HFFc6 (cell line): ENCODE measurements around the gene EVC2. TPM values are rescaled to one million over a fixed set of nuclear protein-coding genes. Genes with fewer than 3 reads are reported as not detected.

ENCODE experiments used
- DNase-seq: peaks from one replicate; pipeline ENCODE4 v3.0.0-alpha.2; 2018
- H3K27ac Mint-ChIP-seq: 2 replicates; pipeline ENCODE4 v1.8.0; 2020; ENCODE audit warnings: mild to moderate bottlenecking, mixed read lengths
- H3K27me3 Mint-ChIP-seq: 2 replicates; pipeline ENCODE4 v1.8.0; 2021; ENCODE audit warnings: mild to moderate bottlenecking, moderate library complexity, mixed read lengths; ENCODE audit not compliant: insufficient read depth
- H3K36me3 Mint-ChIP-seq: 2 replicates; pipeline ENCODE4 v1.8.0; 2021; ENCODE audit warnings: low read depth, mixed read lengths
- H3K4me1 Mint-ChIP-seq: 2 replicates; pipeline ENCODE4 v1.8.0; 2020; ENCODE audit warnings: low read depth, mixed read lengths
- H3K4me3 Mint-ChIP-seq: 2 replicates; pipeline ENCODE4 v1.8.0; 2020; ENCODE audit warnings: mild to moderate bottlenecking, moderate library complexity, mixed read lengths
- H3K9me3 Mint-ChIP-seq: 2 replicates; pipeline ENCODE4 v1.8.0; 2020; ENCODE audit warnings: mild to moderate bottlenecking, mixed read lengths
- long read RNA-seq: library from polyadenylated mRNA; unstranded; transcript quantifications from one replicate; pipeline ENCODE4 v2.0.0, GENCODE V29; 2019
- total RNA-seq, 6 experiments: library from RNA; stranded (reverse); fragmentation: NEBNext Ultra II Directional; extraction: Animal tissue kit (Norgen Biotek cat#: 25700); gene quantifications; 2 replicates in 1 of 6; 3 replicates in 5 of 6; pipeline ENCODE4 v1.2.3, GENCODE V29; 2021
- TF ChIP-seq, protein P1 (sequence below): fragments of 200-600 bp; sonication (generic); IDR thresholded peaks from 2 replicates; pipeline ENCODE4 v1.5.0; 2021; ENCODE audit warnings: antibody characterized with exemption, mild to moderate bottlenecking

EVC2 gene, protein sequence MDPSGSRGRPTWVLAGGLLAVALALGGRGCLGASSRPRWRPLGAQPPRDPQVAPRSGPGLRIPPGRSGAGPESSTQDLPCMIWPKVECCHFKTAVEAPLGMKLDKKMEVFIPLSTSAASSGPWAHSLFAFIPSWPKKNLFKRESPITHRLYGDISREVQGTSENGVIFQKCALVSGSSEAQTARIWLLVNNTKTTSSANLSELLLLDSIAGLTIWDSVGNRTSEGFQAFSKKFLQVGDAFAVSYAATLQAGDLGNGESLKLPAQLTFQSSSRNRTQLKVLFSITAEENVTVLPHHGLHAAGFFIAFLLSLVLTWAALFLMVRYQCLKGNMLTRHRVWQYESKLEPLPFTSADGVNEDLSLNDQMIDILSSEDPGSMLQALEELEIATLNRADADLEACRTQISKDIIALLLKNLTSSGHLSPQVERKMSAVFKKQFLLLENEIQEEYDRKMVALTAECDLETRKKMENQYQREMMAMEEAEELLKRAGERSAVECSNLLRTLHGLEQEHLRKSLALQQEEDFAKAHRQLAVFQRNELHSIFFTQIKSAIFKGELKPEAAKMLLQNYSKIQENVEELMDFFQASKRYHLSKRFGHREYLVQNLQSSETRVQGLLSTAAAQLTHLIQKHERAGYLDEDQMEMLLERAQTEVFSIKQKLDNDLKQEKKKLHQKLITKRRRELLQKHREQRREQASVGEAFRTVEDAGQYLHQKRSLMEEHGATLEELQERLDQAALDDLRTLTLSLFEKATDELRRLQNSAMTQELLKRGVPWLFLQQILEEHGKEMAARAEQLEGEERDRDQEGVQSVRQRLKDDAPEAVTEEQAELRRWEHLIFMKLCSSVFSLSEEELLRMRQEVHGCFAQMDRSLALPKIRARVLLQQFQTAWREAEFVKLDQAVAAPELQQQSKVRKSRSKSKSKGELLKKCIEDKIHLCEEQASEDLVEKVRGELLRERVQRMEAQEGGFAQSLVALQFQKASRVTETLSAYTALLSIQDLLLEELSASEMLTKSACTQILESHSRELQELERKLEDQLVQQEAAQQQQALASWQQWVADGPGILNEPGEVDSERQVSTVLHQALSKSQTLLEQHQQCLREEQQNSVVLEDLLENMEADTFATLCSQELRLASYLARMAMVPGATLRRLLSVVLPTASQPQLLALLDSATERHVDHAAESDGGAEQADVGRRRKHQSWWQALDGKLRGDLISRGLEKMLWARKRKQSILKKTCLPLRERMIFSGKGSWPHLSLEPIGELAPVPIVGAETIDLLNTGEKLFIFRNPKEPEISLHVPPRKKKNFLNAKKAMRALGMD
- total RNA-seq: 1 to 10 TPM; 3.0 to 4.1 (median 3.8) TPM
- long read RNA-seq: 0 reads

DNA sequence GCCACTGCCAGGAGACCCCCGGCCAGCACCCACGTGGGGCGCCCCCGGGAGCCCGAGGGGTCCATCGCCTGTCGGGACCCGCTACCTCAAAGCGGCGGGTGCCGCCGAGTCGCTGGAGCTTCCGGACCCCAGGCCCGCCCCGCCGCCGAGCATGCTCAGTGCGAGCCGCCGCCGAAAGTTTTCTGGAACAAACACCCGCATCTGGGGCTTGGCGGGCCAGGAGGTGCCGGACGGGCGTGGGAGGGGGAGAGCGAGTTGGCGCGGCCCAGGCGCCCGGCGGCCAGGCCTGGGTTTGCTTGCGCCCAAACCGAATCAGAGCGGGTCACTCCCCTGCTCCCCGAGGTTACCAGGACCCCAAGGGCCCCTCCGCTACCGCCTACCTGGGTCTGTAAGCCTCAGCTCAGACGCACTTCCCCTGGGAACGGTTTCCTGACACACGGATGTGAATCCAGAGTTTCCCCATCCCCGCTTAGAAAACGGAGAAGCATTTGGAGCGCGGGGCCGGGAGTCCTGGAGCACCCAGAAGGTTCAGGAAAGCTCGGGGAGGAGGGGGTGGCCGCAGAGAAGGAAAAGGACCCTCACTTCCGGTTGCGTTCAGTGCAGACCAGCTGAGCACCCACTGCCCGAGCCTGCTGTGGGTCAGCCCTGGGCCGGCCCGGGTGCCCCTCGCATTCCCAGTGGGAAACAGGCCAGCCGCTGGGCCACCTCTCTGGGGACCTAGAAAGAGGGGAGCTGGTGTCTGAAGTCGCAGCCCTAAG lies at the start of gene EVC2:
Gene EVC2 (minus strand): TSS at position 111 of the 758 bp plus-strand sequence. CDS start 46 bp downstream, at position 65.
- DNase-seq: no peak
- peaks cover 51% of the 10 kb centered on the region for H3K4me1 Mint-ChIP-seq
- H3K27me3 Mint-ChIP-seq: peaks cover 2% of the 10 kb centered on the region; the same call in 1 of the 2 replicates
- TF ChIP-seq, protein P1, sequence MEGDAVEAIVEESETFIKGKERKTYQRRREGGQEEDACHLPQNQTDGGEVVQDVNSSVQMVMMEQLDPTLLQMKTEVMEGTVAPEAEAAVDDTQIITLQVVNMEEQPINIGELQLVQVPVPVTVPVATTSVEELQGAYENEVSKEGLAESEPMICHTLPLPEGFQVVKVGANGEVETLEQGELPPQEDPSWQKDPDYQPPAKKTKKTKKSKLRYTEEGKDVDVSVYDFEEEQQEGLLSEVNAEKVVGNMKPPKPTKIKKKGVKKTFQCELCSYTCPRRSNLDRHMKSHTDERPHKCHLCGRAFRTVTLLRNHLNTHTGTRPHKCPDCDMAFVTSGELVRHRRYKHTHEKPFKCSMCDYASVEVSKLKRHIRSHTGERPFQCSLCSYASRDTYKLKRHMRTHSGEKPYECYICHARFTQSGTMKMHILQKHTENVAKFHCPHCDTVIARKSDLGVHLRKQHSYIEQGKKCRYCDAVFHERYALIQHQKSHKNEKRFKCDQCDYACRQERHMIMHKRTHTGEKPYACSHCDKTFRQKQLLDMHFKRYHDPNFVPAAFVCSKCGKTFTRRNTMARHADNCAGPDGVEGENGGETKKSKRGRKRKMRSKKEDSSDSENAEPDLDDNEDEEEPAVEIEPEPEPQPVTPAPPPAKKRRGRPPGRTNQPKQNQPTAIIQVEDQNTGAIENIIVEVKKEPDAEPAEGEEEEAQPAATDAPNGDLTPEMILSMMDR: no peak
- no peaks in the 10 kb centered on the region; the same call in 1 of the 2 replicates for H3K9me3 Mint-ChIP-seq
- H3K4me3 Mint-ChIP-seq: peak within 1 kb of the TSS; percentile 86
- peaks cover 9% of the 10 kb centered on the region for H3K36me3 Mint-ChIP-seq
- peak within 1 kb of the TSS; percentile 83 for H3K27ac Mint-ChIP-seq

DNA sequence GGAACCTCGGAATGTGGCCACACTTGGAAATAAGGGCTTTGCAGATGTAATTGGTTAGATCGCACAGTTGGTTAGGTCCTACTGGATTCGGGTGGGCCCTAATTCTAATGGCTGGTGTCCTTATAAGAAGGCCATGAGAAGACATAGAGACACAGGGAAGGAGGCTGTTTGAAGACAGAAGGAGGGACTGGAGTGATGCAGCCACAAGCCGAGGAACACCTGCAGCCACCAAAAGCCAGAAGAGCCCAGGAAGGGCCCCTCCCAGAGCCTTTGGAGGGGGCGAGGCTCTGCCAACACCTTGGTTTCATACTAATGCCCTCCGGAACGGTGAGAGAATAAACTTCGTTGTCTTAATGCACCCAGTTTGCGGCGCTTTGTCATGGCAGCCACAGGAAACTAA lies 49.6 kb upstream of the EVC2 start:
- TF ChIP-seq, protein P1: no peak
- DNase-seq: no peak
- Mint-ChIP-seq H3K9me3 (no peaks in the 10 kb centered on the region), H3K27ac (peak overlapping the region; percentile 87), H3K27me3 (peaks cover 1% of the 10 kb centered on the region; the same call in 1 of the 2 replicates), H3K4me3 (peak overlapping the region; percentile 26; the same call in 1 of the 2 replicates), H3K36me3 (peaks cover 53% of the 10 kb centered on the region), H3K4me1 (peaks cover 51% of the 10 kb centered on the region)

DNA sequence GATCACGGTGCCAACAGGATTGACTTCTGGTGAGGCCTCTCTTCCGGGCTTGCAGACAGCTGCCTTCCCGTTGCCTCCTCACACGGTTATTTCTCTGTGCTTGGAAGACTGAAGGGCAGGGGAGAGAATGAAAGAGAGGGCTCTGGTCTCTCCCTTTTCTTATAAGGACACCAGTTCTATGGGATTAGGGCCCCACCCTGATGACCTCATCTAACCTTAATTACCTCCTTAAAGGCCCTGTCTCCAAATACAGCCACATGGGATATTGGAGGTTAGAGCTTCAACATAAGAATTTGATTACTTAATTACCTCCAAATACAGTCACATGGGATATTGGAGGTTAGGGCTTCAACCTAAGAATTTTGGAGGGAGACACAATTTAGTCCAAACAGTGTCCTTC lies 49.2 kb upstream of the EVC2 start:
- H3K9me3 Mint-ChIP-seq: no peaks in the 10 kb centered on the region
- peaks cover 53% of the 10 kb centered on the region for H3K36me3 Mint-ChIP-seq
- H3K27ac Mint-ChIP-seq: peak overlapping the region; percentile 87
- H3K4me1 Mint-ChIP-seq: peaks cover 55% of the 10 kb centered on the region
- peaks cover 1% of the 10 kb centered on the region; the same call in 1 of the 2 replicates for H3K27me3 Mint-ChIP-seq
- TF ChIP-seq, protein P1: no peak
- H3K4me3 Mint-ChIP-seq: no peak overlapping the region
- no peak for DNase-seq

DNA sequence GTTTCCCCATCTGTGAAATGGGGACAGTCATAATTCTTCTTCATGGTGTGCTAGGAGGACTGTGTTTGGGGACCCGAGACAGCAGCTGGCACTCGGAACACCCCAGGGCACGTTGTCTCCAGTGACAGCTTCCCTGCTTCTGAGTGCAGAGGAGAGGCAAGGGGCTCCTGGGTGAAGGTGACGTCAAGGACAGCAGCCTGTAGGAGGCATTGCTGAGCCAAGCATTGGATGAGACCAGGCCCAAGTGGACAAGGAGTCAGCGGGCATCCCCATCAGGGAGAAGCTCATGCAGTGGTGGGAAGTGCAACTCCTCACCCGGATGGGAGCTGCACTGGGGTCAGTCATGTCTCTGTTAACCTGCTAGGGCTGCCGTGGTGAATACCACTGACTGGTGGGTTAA lies 48.7 kb upstream of the EVC2 start:
- TF ChIP-seq, protein P1: peak; percentile 28; the same call in 1 of the 2 replicates
- no peaks in the 10 kb centered on the region for H3K9me3 Mint-ChIP-seq
- no peak for DNase-seq
- H3K27ac Mint-ChIP-seq: peak overlapping the region; percentile 87
- no peak overlapping the region for H3K4me3 Mint-ChIP-seq
- H3K4me1 Mint-ChIP-seq: peaks cover 60% of the 10 kb centered on the region
- H3K36me3 Mint-ChIP-seq: peaks cover 53% of the 10 kb centered on the region
- peaks cover 3% of the 10 kb centered on the region for H3K27me3 Mint-ChIP-seq
